GM08714 (cell line): ENCODE measurements around the gene IL12RB2.
"Not testable (repeated sequence)": the region's sequence is repeated elsewhere in the genome, so short reads cannot be mapped to it uniquely, and the experiment has no call there.

ENCODE experiments used
- H3K4me3 ChIP-seq: fragments of 200-500 bp; sonication (Bioruptor generic); 2 replicates; pipeline ENCODE4 v1.5.1; 2014; ENCODE audit warnings: mild to moderate bottlenecking, low read length, inconsistent platforms
- ZNF274 ChIP-seq: IDR thresholded peaks from 2 replicates; pipeline ENCODE4 v1.6.1; 2012; ENCODE audit warnings: mild to moderate bottlenecking, low read depth, low read length

Gene IL12RB2

DNA sequence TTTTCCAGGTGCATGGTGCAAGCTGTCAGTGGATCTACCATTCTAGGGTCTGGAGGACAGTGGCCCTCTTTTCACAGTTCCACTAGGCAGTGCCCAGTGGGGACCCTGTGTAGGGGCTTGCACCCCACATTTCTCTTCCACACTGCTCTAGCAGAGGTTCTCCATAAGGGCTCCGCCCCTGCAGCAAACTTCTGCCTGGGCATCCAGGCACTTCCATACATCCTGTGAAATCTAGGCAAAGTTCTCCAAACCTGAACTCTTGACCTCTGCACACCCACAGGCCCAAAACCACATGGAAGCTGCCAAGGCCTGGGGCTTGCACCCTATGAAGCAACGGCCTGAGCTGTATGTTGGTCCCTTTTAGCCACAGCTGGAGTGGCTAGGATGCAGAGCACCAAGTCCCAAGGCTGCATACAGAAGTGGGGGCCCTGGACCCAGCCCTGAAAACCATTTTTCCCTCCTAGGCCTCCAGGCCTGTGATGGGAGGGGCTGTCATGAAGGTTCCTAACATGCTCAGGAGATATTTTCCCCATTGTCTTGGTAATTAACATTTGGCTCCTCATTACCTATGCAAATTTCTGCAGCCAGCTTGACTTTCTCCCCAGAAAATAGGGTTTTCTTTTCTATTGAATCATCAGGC is 76.4 kb downstream of the IL12RB2 start:
- TF ChIP-seq ZNF274: no peak
- no peak overlapping the region for H3K4me3 ChIP-seq

DNA sequence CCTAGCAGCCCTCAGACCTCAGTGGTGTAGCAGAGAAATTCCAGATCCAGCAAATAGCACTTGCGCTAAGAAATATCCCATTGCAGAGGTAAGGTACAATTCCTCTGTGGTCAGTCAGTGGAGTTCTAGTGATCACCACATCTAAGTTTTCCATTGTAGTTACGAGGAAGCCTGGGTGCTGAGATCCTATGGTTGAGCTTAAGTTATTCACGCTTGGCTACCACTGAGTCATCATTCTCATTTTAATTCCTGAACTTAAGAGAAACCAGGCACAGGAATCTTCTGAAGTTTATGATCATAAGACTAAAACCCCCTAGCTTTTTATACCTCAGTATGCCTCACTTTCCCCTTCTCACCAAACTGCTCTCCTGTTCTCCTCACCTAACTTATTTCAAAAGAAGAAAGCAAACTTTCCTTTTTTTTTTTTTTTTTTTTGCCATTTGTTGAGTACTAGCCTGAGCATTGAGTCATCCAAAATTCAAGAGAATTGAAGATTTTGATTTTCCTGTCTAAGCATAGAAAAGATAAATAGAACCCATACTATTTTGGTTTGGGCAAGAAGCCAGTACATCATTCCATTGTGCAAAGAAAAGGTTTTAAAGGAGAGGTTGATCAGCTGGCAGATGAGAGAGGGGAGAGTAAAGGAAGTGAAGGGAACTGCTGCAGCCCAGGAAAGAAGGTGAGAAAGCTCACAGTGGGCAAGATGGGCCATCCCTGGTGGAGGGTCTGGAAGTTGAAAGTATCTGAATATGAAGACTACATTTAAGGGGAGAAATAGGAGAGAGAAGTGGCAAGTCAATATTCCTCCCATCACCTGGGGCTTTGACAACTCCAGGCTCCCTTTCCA is 82.6 kb downstream of the IL12RB2 start:
- H3K4me3 ChIP-seq: no peak overlapping the region
- no peak for TF ChIP-seq ZNF274

DNA sequence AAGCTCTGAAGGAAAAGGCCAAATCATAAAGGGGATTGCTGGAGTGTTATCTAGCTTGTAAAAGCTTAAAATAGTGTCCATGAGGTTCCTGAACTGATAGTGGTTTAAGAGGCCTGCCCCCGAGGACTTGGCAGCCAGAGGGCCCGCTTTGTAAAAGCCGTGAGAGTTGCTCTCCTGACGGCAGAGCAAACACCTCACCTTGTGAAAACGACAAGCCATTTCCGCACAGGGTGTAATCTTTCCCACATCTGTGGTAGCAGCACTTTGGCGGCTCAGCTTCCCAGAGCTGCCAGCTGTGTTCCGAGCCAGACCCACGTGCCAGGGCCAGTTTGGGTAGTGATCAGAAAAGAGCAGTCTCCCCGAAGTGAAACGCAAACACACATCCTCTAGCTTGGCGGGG is 85.6 kb downstream of the IL12RB2 start:
- TF ChIP-seq ZNF274: no peak
- no peak overlapping the region for H3K4me3 ChIP-seq

DNA sequence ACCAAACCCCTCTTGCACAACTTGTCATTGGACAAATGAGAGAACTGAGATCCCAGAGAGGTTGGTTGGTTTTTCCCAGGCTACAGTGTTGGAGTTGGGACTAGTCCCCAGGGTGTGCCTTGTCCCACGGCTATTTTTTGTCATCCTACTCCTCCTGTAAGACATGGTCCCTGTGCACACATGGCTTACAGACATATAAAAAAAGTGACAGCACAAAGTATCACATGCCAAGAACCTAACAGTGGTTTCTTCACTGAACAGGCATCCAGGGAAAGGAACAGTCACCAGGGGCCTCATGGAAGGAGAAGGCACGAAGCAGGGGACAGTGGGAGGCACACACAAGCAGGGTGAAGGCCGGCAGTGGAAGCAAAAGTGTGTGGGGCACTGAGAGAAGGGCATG is 86.1 kb downstream of the IL12RB2 start:
- TF ChIP-seq ZNF274: no peak
- no peak overlapping the region for H3K4me3 ChIP-seq

DNA sequence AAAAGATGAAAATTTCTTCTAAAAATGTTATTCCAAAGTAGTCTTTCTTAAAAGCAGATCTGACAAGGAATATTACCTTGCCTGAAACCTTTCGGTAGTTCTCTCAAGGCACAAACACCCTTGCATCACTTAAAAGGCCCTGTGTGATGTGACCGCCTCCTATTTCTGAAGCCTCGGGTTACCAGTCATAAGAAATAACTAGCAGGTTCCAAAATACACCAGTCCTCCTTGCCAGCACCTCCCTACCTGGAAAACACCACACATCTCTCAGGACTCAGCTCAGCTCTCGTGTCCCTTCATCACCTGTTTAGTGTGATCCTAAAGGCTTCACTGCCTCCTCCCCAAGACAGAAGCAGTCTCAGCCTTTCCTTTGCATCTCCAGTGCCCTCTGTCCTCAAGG is 86.9 kb downstream of the IL12RB2 start:
- TF ChIP-seq ZNF274: no peak
- no peak overlapping the region for H3K4me3 ChIP-seq

DNA sequence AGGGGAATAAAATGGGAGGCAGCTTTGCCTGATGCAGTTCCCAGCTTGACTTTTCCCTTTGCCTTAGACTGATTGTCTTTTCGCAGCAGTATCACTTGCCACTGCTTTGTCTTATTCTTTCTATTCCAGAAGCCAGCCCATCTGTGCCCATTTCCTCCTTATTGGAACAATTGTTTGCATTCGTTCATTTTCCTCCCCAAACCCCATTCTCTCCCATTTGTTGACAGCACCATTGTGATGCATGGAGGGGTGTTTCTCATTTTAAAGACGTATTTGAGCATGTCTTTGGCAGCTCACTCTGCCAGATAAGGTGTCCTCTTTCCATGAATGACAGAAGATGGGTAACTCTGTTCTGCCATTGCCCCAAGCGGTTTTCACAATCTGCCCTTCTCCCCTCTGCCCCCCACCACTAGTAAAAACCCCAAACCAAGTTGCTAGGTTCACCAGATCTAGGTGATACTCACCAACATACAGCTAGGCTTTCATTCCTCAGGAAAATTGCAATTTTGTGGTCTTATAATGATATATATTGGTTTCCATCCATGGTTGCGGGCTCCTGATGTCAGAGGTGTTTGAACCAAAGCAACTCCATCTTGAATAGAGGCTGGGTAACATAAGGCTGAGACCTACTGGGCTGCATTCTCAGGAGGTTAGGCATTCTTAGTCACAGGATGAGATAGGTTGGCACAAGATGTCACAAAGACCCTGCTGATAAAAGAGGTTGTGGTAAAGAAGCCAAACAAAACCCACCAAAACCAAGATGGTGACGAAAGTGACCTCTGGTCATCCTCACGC is 91.7 kb downstream of the IL12RB2 start:
- TF ChIP-seq ZNF274: no peak
- no peak overlapping the region for H3K4me3 ChIP-seq

DNA sequence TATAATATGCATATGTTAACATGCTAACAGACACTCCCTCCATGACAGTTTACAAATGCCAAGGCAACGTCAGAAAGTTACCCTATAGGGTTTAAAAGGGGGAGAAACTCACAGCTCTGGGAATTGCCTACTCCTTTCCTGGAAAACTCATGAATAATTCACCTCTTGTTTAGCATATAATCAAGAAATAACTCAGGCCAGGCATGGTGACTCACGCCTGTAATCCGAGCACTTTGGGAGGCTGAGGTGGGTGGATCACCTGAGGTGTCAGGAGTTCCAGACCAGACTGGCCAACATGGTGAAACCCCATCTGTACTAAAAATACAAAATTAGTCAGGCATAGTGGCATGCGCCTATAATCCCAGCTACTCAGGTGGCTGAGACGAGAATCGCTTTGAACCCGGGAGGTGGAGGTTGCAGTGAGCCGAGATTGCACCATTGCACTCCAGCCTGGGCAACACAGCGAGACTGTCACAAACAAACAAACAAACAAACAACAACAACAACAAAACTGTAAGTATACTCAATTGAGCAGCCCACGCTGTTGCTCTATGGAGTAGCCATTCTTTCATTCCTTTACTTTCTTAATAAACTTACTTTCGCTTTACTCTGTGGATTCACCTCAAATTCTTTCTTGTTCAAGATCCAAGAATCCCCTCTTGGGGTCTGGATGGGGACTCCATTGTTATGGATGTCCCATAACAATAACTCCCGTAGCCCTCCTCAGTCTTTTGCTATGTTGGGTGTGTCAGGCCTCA is 92.5 kb downstream of the IL12RB2 start:
- H3K4me3 ChIP-seq: not testable (repeated sequence)

DNA sequence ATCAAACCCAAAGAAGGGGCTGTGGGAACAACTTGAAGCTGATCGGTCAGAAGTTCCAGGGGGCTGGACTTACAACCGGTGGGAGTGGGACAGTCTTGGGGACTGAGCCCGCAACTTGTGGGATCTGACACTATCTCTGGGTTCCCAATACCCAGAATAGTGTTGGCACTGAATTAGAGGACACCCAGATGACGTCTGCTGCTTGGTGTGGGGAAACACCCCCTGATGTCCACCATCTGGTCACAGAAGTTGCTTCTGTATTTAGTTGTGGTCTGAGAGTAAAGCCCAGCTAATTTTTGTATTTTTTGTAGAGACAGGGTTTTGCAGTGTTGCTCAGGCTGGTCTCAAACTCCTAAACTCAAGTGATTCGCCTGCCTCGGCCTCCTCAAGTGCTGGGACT is 93.8 kb downstream of the IL12RB2 start:
- H3K4me3 ChIP-seq: no peak overlapping the region
- no peak for TF ChIP-seq ZNF274

DNA sequence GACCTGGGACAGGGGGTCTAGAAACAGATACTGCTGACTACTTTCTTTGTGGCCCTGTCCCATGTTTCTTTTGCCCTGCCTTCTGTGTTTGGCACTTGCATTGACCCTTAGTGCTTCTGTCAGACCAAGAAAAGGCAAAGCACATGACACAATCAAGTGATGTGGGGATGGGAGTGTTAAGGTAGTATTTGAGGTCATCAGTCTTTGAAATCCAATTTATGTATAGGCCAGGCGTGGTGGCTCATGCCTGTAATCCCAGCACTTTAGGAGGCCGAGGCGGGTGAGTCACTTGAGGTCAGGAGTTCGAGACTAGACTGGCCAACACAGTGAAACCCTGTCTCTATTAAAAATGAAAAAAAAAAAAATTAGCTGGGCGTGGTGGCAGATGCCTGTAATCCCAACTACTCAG is 96.5 kb downstream of the IL12RB2 start:
- no peak for TF ChIP-seq ZNF274
- no peak overlapping the region for H3K4me3 ChIP-seq

DNA sequence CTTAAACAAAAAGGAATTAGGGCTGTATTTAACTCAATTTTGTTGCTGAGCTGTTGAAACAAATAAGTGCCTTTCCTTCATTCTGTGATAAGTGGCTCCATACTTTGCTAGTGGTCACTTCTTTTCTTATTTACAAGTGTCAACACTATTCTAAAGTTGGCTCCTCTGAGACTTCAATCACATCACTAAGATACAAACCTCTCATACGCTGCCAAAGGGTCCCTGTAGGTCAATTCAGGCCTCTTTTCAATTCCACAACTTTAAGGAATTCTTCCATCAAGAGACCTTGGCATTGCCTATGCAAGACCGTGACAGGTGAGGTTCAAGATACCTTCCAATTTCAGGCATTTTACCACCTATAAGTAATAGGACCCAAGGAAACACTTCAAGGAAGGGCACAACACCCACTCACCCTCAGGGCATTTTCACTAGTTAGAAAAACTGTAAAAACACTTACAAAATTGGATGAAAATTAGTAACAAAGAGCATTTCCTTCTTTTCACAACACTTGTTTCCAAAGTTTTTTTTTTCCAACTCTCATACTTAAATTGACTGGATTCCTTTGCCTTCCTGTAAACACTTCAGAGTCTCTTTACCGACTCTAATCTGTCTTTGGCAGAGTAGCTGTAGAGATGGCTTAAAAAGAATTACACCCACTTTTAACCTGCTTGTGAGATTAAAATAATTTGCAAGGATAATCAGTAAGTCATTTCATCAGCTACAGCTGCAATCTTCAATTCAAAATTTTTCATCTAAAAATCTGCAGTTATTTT is 98.0 kb downstream of the IL12RB2 start:
- no peak for TF ChIP-seq ZNF274
- H3K4me3 ChIP-seq: no peak overlapping the region

DNA sequence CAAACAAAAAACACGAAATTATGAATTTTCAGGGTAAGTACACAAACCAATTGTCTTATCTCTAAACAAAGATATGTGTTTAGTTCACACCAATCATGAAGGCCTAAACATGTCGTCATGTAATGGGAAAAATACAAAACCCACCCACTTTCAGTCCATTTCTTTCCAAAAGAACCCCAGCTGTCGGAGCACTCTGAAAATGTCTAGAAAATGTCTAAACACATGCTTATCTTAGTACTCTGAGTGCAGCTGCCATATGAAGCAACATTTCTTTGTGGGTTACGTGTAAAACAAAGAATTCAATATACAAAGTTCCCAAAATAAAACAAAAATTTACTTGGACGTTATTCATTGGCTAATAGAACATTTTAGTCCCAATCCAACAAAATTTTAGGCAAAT is 99.8 kb downstream of the IL12RB2 start:
- no peak for TF ChIP-seq ZNF274
- H3K4me3 ChIP-seq: no peak overlapping the region

DNA sequence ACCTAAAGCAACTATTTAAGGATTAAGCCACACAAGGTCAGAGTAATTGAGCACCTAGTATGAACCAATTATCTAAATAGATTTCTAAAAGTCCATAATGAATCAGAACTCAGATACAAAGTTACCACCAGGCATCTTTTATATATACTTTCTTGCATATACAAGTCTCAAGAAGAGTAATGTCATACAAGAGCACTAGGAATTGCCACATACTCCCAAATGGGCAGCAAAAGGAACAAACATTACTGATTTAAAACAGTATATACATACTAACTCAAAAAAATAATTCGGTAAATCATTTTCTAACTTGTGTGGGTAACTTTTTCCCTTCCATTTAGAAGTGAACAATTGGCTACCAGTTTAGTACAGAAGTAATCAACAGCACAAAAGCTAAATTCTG is 100.5 kb downstream of the IL12RB2 start:
- no peak overlapping the region for H3K4me3 ChIP-seq
- no peak for TF ChIP-seq ZNF274

DNA sequence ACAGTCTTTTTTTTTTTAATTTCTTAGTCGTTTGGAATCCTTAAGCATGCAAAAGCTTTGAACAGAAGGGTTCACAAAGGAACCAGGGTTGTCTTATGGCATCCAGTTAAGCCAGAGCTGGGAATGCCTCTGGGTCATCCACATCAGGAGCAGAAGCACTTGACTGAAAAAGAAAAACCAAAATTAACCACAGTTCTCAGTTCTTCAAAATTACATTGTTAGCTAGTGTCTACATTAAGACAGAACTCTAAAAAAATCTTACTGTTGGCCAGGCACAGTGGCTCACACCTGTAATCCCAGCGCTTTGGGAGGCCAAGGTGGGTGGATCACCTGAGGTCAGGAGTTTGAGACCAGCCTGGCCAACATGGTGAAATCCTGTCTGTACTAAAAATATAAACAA is 105.4 kb downstream of the IL12RB2 start:
- H3K4me3 ChIP-seq: not testable (repeated sequence)

DNA sequence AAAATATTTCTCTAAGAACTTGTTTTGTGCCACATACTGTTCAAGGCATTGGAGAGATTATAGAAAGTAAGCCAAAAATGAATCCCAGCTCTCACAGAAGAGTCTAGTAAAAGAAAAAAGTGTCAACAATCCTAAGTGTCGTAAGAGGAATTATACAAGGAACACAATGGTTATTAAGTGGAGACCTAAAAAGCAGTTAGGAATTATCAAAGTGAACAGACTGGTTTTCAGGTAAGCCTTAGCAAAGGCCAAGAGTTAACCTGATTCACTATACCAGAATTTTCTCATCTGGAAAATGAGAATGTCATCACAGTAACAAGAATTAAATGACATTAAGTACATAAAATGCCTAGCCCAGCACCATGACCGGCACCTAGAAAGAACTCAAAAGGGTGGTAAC is 106.9 kb downstream of the IL12RB2 start:
- TF ChIP-seq ZNF274: no peak
- H3K4me3 ChIP-seq: no peak overlapping the region
